Right kidney (tissue), 1 donor: Measurements from ENCODE around the gene NKIRAS1.
"Not testable (repeated sequence)": the region's sequence is repeated elsewhere in the genome, so short reads cannot be mapped to it uniquely, and the experiment has no call there.

Experiments used
- DNase-seq: peaks from one replicate; pipeline ENCODE4 v3.0.0-alpha.2; 2016

NKIRAS1 gene

GRCh38 chr3:23941440-23941839 is 24.6 kb upstream of the NKIRAS1 start:
- no peak for DNase-seq

DNA sequence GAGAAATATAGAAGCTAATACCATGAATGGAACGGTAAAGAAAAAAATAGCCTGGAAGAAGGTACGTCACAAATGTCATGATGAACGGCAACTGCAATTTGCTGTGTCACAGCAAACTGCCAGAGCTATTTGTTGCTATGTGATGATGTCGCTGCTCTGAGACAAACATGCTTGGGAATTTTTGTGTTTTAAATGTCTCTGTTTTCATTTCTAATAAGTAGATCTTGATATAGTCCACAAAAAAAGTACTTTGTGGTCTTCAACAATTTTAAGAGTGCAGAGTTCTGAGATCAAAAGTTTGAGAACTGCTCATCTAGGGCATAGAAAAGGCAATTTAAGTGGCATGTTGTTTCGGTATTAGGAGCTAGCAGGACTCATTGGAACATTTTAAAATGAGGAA is 24.0 kb upstream of the NKIRAS1 start:
- no peak for DNase-seq

GRCh38 chr3:23938688-23939087 is 21.9 kb upstream of the NKIRAS1 start:
- no peak for DNase-seq

DNA sequence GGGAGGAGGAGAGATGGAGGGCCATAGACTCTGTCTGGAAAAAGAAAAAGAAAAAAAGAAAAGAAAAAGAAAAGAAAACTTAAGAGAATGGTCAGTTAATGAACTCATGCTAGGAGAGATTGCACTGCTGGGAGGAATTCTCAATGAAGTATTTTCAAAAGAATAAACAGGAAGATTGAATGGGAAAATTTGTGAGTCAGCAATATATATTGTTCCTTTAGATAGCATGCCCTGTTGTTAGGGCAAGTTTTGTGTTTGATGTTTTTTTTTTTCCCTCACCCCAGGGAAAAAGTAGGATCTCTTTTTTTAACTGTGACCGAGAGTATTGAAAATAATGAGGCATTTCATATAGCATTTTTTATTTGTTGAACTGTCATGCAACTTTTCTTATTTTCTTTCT is 20.5 kb upstream of the NKIRAS1 start:
- DNase-seq, result no peak

DNA sequence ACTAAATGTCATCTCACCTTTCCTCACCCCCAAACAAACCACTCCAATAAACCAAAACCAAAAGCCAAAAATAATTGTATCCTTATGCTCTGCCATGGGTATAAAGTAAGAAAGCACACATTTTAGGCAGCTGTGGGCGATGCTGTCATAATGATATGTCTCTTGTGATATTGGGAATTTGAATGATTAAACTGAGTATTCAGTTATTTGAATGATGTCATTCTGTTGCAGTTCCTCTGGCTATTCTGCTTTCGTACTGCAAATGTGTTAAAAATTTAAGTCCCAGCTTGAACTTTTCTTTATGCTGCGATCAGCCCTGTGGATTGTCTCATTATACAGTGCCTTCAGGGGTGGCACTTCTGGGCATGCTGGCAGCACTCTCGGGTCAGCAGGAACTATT is 17.5 kb upstream of the NKIRAS1 start:
- no peak for DNase-seq

GRCh38 chr3:23932571-23932970 is 15.8 kb upstream of the NKIRAS1 start:
- no peak for DNase-seq

DNA sequence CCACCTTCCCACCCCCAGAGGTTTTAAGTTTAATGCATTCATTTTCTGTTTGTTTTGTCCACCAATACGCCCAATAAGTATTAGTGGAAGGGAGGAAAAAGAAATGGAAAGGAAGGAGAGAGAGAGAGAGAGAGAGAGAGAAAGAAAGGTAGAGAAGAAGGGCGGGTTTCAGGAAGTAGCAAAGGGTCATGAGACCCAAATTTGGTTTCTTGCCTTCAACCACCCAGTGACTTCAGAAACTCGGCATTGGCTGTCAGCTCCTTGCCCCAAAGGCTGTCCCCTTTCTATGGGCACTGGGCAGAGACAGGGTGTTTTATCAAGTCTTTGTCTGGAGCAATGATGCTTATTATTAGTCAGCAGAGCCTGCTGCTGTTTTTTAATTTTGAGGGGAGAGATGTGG is 14.8 kb upstream of the NKIRAS1 start:
- DNase-seq, result no peak

DNA sequence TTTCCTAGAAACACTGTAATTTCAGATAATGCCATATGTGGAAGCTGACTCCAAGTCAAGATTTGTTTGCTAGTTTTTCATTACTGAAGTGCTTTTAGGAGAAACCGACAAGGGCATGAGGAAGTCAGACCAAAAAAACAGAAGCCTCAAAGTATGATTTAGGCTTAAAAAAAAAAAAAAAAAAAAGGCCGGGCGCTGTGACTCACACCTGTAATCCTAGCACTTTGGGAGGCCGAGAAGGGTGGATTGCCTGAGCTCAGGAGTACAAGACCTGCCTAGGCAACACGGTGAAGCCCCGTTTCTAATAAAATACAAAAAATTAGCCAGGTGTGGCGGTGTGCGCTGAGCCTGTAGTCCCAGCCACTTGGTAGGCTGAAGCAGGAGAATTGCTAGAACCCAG is 11.7 kb upstream of the NKIRAS1 start:
- no peak for DNase-seq

DNA sequence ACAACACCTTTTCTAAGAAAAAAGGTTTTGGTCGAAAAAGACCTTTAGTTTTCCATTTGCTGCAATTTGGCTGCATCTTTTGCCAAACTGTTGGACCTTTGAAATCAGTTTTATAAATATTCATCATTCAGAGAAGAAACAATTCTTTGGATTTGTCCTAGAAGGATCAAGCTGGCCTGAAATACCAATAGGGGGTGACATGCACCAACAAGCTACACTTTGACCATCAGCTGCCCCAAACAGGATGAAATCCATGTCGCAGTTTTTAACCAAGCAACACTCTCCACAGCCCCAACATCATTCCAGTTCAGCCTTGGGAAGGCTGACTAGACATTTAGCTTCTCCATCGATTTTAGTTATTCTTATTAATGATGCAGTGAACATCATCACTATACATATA is 9.9 kb upstream of the NKIRAS1 start:
- no peak for DNase-seq

DNA sequence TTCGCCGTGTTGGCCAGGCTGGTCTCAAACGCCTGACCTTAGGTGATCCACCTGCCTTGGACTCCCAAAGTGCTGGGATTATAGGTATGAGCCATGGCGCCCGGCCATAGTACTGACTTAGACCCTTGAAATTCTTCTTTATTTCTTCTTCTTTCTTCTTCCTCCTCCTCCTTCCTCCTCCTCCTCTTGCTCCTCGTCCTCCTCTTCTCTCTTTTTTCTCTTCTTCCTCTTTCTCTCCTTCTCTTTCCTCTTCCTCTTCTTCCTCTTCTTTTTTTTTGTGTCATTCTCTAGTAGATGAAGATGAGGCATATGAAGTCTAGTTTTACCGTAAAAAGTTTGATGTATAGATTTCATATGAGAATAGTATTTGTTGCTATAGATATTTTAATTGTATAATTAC is 9.5 kb upstream of the NKIRAS1 start:
- no peak for DNase-seq

GRCh38 chr3:23923786-23924185 is 7.0 kb upstream of the NKIRAS1 start:
- DNase-seq, result peak; percentile 20

DNA sequence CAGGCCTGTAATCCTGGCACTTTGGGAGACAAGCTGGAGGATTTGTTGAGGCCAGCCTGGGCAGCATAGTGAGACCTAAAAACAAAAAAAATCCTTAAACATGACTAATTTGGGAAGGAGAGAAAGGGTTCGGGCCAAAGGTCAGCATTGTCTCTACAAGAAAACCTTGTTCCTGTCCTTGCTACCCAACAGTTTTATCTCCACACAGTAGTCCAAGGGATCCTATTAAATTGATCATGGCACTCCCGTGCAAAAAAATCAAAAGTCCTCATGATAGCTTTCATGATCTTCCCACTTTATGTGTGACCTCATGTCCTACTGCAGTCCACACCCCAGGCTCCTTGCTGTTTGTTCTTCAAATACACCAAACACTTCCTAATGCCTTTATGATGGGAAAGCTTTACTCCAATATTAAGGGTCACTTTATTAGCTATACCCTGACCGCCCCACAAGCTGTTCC is 4.3 kb upstream of the NKIRAS1 start:
- DNase-seq, result no peak

DNA sequence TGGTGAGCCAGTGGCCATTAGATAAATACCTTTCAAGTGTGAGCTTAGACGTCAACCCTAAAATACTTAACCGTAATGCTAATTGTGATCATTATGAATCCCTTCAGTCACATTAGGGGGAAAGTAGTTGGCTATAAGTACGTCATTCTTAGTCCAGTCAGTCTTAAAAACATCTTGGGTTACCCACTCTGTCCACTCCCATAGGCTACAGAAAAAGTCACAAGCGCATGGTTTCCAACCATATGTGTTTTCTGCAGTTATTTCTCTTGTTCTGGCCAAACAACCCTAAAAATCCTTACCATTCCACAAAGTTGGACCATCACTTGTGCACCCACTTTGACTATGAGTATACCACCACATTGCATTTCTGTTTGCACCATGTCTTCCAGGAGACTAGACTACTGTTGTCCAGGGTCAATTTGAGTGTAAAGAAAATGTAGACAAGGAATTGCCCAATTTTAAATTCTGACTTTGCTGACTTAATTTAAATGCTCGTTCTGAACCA is 3.4 kb upstream of the NKIRAS1 start:
- no peak for DNase-seq

DNA sequence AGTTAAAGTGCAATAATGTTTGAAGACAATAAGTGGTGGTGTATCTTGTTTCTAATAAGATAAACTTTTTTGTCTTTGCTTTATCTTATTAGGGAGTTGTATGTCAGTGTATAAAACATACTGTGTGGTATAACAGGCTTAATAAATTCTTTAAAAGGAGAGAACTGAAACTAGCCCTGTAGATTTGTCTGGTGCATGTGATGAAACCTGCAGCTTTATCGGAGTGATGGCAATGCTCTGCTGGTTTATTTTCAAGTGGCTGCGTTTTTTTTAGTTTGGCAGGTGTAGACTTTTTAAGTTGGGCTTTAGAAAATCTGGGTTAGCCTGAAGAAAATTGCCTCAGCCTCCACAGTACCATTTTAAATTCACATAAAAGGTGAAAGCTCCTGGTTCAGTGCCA is 2.8 kb upstream of the NKIRAS1 start:
- DNase-seq, result no peak

DNA sequence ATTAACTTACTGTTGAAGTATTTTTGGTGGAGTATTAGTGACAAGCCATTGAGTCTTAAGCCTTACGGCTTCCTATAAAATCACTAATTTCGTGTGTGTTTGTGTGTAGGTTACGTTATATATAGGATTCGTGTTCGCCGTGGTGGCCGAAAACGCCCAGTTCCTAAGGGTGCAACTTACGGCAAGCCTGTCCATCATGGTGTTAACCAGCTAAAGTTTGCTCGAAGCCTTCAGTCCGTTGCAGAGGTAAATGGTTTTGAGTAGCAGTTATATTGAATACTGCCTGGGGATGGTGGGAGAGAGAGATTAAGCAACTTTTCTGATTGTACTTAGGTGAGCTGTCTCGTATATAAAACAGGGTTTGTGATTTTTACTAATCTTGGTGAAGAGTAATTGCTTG is 1.5 kb upstream of the NKIRAS1 start:
- DNase-seq, result not testable (repeated sequence)

GRCh38 chr3:23917679-23918303 is 1.0 kb upstream of the NKIRAS1 start:
- peak; percentile 28 for DNase-seq

DNA sequence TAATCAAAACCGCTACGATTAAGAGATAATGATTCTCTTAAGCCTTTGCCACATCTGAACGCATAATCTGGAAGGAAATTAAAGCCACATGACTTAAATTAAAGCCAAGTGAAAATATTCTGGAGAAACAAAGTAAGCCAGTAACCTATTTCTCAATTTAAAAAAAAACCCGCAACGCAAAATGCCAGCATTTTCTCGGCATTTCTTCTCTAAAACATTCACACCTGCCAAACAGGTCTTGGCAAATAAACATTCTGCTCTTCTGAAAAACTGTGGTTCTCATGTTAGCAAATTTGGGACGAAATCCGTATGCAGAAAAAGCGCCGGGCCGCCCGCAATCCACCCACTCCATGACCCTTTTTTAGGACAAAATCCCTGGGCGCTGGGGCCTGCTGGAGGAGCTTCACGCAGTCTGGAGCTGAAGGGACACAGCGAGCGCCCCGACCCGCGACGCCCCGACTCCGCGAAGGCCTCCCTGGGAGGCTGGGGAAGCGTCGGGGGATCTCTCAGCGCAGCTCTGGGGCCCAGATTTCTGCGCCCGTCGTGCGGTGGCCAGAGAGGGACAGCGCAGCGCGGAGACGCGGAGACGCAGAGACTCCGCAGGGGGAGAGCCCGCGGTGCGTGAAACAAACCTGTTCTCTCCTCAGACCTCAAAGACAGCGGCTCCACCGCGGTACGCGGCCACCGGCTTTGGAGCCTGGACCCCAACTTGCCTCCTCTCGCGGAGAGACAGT is 471 bp downstream of the NKIRAS1 start:
- no peak for DNase-seq

DNA sequence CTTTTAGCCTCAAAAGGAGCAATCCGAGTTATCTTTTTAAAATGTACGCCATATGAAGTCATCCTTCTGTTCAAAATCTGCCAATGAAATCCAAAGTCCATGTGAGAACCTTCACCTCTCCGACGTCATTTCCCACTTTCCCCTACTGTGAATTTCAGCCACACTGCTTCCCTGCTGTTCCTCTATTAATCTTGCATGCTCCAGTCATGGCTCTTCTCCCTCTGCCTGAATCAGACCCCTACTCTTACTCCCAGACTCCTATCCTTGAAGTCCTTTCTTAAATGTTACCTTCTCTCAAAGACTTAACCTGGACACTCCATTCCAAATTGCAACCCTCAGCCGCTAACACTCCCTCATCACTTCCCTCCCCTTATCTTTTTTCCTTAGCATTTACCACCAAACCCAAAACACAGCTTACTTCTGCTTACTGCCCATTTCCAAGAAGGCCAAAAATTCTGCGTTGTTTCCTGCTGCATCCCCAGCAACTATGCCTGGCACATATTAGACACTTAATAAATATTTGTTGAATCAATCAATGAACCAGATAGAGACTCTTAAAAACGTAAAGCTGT is 1.2 kb downstream of the NKIRAS1 start:
- DNase-seq, result no peak

DNA sequence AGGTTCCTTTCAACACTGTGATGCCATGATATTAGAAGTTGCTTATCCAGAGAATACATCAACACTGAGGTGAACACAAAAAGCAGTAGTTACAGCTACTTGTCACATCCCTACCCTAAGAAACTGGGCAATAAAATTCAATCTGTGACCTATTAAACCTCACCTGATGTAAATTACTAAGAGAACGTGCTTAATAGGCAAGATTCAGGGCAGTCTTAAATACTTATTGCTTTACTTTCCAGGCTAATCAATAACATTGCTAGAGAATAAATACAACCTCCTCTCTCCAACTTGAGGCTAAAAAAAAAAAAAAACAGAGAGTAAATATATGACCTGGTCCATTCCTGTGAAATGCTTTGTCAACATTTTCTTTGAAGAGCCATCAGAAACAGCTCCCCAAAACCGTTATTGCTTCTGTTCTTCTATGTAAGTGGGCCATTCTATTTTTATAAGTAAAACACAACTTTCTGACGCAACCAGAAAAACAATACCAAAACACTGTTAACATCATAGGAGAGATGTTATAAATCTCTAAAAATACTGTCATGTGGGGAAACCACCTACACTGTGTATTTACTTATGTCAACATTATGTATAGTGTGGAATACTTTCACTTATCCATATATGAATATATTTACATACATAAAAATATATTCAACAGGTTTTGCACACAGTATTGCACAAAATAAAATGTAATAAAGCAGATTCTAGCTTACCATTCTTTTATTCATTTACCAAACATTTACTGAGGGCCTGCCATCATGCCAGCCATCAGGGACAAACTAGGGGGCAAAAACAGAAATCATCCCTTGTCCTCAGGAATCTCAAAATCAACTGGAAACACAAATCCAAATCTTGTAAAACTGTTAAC is 2.7 kb downstream of the NKIRAS1 start:
- DNase-seq, result no peak

GRCh38 chr3:23913182-23913581 is 3.6 kb downstream of the NKIRAS1 start:
- DNase-seq, result no peak

DNA sequence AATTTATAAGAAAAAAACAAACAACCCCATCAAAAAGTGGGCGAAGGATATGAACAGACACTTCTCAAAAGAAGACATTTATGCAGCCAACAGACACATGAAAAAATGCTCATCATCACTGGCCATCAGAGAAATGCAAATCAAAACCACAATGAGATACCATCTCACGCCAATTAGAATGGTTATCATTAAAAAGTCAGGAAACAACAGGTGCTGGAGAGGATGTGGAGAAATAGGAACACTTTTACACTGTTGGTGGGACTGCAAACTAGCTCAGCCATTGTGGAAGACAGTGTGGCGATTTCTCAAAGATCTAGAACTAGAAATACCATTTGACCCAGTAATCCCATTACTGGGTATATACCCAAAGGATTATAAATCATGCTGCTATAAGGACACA is 4.5 kb downstream of the NKIRAS1 start:
- DNase-seq, result not testable (repeated sequence)

DNA sequence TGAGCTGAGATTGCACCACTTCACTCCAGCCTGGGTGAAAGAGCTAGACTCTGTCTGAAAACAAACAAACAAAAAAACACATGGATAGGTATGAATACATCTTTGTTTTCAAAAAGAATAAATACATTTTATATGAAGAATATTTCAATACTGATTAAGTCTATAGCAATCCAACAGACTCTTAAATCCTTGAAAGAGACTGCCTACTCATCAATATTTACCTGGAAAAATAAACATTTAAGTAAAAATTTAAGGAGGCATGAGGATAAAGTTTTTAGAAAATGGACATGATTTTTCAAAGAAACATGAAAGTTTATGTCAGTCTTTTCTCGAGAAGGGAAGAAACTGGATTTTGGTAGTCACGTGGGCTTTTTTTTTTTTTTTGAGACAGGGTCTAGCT is 5.4 kb downstream of the NKIRAS1 start:
- no peak for DNase-seq

DNA sequence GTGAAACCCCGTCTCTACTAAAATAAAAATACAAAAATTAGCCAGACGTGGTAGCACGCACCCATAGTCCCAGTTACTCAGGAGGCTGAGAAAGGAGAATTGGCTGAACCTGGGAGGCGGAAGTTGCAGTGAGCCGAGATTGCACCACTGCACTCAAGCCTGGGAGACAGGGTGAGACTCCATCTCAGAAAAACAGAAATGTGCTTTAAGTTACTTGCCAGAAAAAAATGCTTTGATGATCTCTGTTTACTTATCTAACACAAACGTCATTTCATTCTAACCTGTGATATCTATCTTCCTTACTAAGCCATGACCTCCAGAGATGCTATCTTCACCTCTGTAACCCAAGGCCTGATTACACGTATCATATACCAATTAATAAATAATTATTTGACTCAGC is 7.4 kb downstream of the NKIRAS1 start:
- no peak for DNase-seq
